Immature natural killer cell (primary cell): Measurements from ENCODE around the gene MYPOP. TPM values are rescaled to one million over a fixed set of nuclear protein-coding genes. Genes with fewer than 3 reads are reported as not detected.
A peak's percentile ranks its signal among the peaks of the same experiment; 100 is the strongest.

Experiments used
- DNase-seq, 3 donors: peaks; one replicate each; pipeline ENCODE4 v3.0.0; 2022; ENCODE audit warnings: mixed read lengths in 1 of 3
- H3K27ac Mint-ChIP-seq, 6 donors: one replicate each; pipeline ENCODE4 v1.8.0; 2020; ENCODE audit warnings: mixed read lengths in 6 of 6, mild to moderate bottlenecking in 5 of 6, inconsistent platforms in 4 of 6, moderate library complexity in 3 of 6
- H3K27me3 Mint-ChIP-seq, 3 donors: one replicate each; pipeline ENCODE4 v1.8.0; 2020 to 2021; ENCODE audit warnings: low read depth in 3 of 3, mild to moderate bottlenecking in 3 of 3, mixed read lengths in 3 of 3, moderate library complexity in 3 of 3, inconsistent platforms in 1 of 3
- H3K36me3 Mint-ChIP-seq, 3 donors: one replicate each; pipeline ENCODE4 v1.8.0; 2020; ENCODE audit warnings: mixed read lengths in 3 of 3, inconsistent platforms in 2 of 3, mild to moderate bottlenecking in 2 of 3
- H3K4me1 Mint-ChIP-seq, 2 donors: one replicate each; pipeline ENCODE4 v1.8.0; 2020; ENCODE audit warnings: inconsistent platforms in 2 of 2, mild to moderate bottlenecking in 2 of 2, mixed read lengths in 2 of 2, moderate library complexity in 1 of 2
- H3K4me3 Mint-ChIP-seq, 5 donors: one replicate each; pipeline ENCODE4 v1.8.0; 2020; ENCODE audit warnings: mild to moderate bottlenecking in 5 of 5, mixed read lengths in 5 of 5, inconsistent platforms in 3 of 5, moderate library complexity in 3 of 5
- H3K9me3 Mint-ChIP-seq, 6 donors: one replicate each; pipeline ENCODE4 v1.8.0; 2020; ENCODE audit warnings: mild to moderate bottlenecking in 6 of 6, mixed read lengths in 6 of 6, inconsistent platforms in 4 of 6, moderate library complexity in 3 of 6
- polyA plus RNA-seq, 3 donors: library from polyadenylated mRNA; unstranded; fragments of 300-500 nt; fragmentation: Illumina TruSeq; gene quantifications; one replicate each; pipeline ENCODE4 v1.2.3, GENCODE V29; 2021

The MYPOP gene
- polyA plus RNA-seq, 3 donors from 2014 or later, result 0.12 to 0.45 (median 0.13) TPM

DNA sequence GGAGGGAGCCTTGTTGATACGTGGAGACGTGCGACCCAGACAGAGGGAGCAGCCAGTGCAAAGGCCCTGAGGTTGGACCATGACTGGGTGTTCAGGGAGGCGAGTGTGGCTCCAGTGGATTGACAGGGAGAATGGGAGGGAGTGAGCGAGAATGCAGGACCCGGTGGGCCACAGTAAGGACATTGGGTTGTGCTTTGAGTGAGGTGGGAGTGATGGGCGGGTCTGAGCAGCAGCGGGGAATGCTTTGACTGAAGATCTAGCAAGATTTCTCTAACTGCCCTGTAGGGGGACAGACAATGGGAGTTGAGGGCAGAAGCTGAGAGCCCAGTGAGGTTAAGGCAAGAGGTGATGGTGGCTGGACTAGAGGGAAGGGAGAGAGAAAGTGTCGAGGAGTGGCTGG lies 19.9 kb upstream of the MYPOP start:
- Mint-ChIP-seq H3K4me1 (peaks cover 2 to 4% of the 10 kb centered on the region in 2 donors), H3K27ac (no peak overlapping the region), H3K36me3 (no peaks in the 10 kb centered on the region), H3K27me3 (peaks cover 10 to 15% (median 13%) of the 10 kb centered on the region in 3 donors), H3K9me3 (no peaks in the 10 kb centered on the region), H3K4me3 (no peak overlapping the region)
- peak in 2 of 3 donors; percentile 29 to 37 for DNase-seq

DNA sequence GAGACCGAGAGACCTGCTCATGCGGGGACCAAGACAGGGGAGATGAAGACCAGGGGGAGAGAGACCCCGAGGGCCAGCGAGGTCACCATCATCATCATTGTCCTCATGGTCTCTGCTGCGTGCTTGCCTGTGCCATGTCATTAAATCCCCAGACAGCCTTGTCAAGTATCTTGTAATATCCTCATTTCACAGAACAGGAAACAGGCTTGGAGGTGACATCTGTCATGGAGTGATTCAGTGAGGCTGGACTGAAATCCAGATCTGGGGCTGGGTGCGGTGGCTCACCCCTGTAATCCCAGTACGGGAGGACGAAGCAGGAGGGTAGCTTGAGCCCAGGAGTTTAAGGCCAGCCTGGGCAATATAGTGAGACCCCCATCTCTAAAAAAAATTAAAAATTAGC lies 18.0 kb upstream of the MYPOP start:
- Mint-ChIP-seq H3K4me1 (no peaks in the 10 kb centered on the region), H3K27ac (no peak overlapping the region), H3K4me3 (no peak overlapping the region), H3K9me3 (no peaks in the 10 kb centered on the region), H3K36me3 (no peaks in the 10 kb centered on the region), H3K27me3 (peaks cover 12 to 18% (median 13%) of the 10 kb centered on the region in 3 donors)
- no peak for DNase-seq

DNA sequence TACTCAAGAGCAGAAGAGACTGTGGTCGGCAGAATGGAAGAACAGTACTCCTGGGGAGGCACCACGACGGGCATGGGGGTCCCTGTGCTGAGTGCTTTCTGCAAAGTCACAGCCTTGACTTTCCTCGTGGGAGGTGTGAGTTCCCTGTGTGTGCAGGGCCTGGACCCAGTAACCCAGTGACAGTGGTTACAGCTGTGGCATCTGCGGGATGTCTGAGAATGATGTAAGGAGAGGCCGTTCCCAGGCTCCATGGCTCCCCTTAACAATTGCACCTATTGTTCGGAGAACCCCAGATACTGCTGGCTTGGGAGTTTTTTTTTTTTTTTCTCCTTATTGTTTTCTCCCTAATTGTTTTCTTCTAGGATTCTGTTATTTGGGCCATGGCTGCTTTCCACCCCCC lies 17.3 kb upstream of the MYPOP start:
- Mint-ChIP-seq H3K4me1 (no peaks in the 10 kb centered on the region), H3K27ac (no peak overlapping the region), H3K36me3 (no peaks in the 10 kb centered on the region), H3K27me3 (peaks cover 12 to 18% (median 15%) of the 10 kb centered on the region in 3 donors), H3K4me3 (no peak overlapping the region), H3K9me3 (no peaks in the 10 kb centered on the region)
- DNase-seq, result no peak

DNA sequence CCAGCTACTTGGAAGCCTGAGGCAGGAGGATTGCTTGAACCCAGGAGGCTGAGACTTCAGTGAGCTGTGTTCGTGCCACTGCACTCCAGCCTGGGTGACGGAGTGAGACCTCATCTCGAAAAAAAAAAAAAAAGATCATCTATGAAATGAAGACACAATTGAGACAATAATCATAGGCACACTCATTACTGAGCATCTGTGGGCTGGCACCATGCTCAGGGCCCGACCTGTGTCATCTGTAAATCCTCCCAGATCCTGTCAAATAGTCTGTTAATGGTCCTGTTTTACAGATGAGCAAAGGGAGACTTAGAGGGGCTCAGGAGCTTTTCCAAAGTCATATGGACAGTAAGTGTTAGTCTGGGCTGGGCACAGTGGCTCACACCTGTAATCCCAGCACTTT lies 16.3 kb upstream of the MYPOP start:
- Mint-ChIP-seq H3K9me3 (no peaks in the 10 kb centered on the region), H3K4me1 (no peaks in the 10 kb centered on the region), H3K4me3 (no peak overlapping the region), H3K27me3 (peaks cover 10 to 19% (median 15%) of the 10 kb centered on the region in 3 donors), H3K27ac (no peak overlapping the region), H3K36me3 (no peaks in the 10 kb centered on the region)
- no peak for DNase-seq

DNA sequence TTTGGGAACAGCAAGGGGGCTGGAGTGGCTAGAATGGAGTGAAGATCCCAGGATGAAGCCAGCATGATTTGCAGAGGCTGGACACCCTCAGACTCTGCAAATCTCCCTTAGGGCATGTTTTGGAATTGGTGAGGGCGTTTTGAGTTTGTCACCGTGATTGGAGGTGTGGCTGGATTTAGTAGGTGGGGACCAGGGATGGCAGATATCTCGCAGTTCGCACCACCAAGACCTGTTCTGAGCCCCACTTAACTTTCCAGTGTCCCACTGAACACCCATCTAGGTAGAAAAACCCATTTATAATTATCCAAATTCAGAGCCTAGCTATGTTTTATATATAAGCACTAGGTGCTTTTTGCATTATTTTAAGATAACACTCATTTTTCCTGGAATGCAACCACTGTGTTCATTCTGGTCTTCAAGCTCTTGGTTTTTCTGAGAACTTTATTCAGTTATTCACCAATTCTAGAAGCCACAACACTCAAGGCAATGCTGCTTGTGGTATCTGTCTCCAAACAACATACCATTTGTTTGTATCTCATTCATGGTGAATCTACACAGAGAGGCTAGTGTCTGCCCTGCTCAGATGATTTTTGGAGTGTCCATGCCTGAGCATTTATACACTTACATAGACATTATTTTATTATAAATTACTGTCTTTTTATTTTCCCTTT lies 15.1 kb upstream of the MYPOP start:
- Mint-ChIP-seq H3K4me1 (no peaks in the 10 kb centered on the region), H3K4me3 (no peak overlapping the region), H3K27me3 (peaks cover 10 to 22% (median 21%) of the 10 kb centered on the region in 3 donors), H3K36me3 (no peaks in the 10 kb centered on the region), H3K27ac (no peak overlapping the region), H3K9me3 (no peaks in the 10 kb centered on the region)
- no peak for DNase-seq

DNA sequence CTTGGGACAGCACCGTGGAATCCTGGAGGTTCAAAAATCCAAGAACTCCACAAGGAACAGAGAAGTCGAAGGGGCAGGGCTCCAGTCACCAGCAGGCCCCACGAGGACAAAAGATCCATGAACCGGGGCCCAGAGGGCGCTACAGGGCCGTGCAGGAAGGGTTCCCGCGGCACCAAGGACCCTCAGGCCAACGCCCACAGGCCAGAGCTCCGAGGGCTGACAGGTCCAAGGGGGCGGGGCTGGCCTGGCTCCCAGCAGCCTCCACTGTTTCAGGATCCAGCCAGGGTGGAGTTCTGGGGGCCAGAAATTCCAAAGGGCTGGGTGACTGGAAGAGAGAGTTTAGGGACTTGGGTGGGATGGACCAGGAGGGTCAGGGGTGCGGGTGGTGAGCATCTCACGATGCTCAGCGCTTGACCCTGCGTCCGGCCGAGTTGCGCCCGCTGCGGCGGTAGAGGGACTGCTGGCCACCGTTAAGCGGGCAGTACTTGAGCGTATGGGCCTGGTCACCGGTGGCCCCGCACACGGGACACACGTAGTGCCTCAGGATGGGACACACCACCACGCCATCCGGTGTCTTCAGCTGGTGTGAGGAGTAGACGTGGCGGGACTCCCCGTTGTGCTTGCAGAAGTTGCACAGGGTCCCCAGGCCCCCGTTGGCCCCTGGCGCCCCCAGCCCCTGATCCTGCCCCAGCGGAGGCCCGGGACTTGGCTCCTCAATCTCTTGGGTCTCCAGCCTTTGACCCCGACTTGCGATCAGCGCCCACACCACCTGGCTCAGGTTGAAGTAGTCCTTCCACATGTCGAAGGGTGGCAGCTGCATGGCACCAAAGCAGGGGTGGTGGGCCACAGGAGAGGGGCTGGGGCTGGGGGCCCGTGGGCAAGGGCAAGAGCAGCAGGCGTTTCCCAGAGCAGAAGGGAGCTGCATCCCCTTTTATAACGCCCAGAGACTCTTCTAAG lies 11.7 kb upstream of the MYPOP start, which contains the start of gene NANOS2:
Gene NANOS2, minus strand, starts transcription at position 905 of the 957 bp plus-strand sequence. Its CDS starts 85 bp downstream, at position 820.
- Mint-ChIP-seq H3K9me3 (no peaks in the 10 kb centered on the region), H3K4me1 (no peaks in the 10 kb centered on the region), H3K27ac (no peak within 1 kb of the TSS), H3K27me3 (peaks cover 8 to 19% (median 14%) of the 10 kb centered on the region in 3 donors), H3K4me3 (no peak within 1 kb of the TSS), H3K36me3 (no peaks in the 10 kb centered on the region)
- DNase-seq, result no peak

DNA sequence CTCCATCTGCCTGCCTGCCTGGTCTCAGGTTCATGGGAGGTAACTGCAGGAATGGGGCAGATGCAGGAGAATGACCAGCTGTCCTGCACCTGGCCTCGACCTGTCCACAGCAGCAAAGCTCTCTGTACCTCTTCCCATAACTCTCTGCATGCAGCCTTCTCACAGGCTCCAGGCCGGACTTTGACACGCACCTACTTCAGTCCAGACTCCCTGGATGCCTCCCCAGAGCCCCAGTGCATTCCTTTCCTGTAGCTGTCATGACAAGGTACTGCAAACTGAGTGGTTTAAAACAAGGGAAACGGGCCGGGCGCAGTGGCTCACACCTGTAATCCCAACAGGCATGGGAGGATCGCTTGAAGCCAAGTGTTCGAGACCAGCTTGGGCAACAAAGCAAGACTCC lies 8.9 kb upstream of the MYPOP start:
- Mint-ChIP-seq H3K36me3 (no peaks in the 10 kb centered on the region), H3K27ac (no peak overlapping the region), H3K9me3 (no peaks in the 10 kb centered on the region), H3K27me3 (peaks cover 2 to 14% (median 10%) of the 10 kb centered on the region in 3 donors), H3K4me1 (no peaks in the 10 kb centered on the region), H3K4me3 (no peak overlapping the region)
- DNase-seq, result no peak

DNA sequence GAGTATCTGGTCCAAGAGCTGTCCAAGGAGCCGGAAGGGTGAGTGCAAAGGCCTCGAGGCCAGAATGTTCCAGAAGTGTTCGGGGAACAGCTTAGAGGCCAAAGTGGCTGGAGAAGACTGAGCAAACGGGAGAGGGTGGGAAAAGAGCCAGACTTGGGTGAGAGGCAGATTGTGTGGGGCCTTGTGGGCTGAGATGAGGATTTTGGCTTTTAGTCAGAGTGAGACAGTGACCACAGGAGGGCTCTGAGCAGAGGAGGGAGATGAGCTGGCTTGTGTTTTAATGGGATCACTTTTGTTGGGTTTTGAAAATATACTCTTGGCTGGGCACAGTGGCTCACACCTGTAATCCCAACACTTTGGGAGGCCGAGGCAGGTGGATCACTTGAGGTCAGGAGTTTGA lies 6.5 kb upstream of the MYPOP start:
- no peak overlapping the region for H3K27ac Mint-ChIP-seq
- no peaks in the 10 kb centered on the region for H3K36me3 Mint-ChIP-seq
- DNase-seq, result no peak
- no peak overlapping the region for H3K4me3 Mint-ChIP-seq
- H3K4me1 Mint-ChIP-seq, result peaks cover 0 to 2% of the 10 kb centered on the region in 2 donors
- peaks cover 4 to 16% (median 11%) of the 10 kb centered on the region in 3 donors for H3K27me3 Mint-ChIP-seq
- no peaks in the 10 kb centered on the region for H3K9me3 Mint-ChIP-seq

DNA sequence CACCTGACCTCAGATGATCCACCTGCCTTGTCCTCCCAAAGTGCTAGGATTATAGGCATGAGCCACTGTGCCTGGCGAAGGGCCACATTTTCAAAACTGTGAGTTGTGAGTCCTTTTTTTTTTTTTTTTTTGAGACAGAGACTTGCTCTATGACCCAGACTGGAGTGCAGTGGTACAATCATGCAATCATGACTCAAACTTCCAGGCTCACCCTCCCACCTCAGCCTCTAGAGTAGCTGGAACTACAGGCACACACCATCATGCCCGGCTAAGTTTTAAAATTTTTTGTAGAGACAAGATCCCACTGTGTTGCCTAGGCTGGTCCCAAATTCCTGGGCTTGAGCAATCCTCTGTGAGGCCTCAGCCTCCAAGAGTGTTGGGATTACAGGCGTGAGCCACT lies 3.8 kb upstream of the MYPOP start:
- H3K9me3 Mint-ChIP-seq, result no peaks in the 10 kb centered on the region
- H3K4me3 Mint-ChIP-seq, result no peak overlapping the region
- H3K36me3 Mint-ChIP-seq, result no peaks in the 10 kb centered on the region
- peak overlapping the region in 1 of 6 donors; percentile 61 for H3K27ac Mint-ChIP-seq
- H3K27me3 Mint-ChIP-seq, result peaks cover 13 to 15% (median 14%) of the 10 kb centered on the region in 3 donors
- no peak for DNase-seq
- peaks cover 6 to 13% of the 10 kb centered on the region in 2 donors for H3K4me1 Mint-ChIP-seq

DNA sequence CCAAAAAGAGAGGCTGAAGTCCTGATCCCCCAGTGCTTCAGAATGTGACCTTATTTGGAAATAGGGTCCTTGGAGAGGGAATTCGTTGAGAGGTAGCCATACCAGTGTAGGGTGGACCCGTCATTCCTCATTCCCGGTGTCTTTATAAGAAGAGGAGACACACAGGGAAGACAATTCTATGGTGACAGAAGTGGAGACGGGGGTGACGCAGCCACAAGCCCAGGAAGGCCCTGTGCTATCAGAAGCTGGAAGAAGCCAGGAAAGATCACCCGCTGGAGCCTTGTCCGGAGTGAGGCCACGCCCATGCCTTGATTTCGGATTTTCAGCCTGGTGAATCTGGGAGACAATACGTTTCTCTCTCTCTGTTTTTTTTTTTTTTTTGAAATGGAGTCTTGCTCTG lies 2.6 kb upstream of the MYPOP start:
- DNase-seq, result no peak
- Mint-ChIP-seq H3K4me1 (peaks cover 17 to 19% of the 10 kb centered on the region in 2 donors), H3K36me3 (peaks cover 0 to 7% (median 3%) of the 10 kb centered on the region in 3 donors), H3K27me3 (peaks cover 12 to 17% (median 14%) of the 10 kb centered on the region in 3 donors), H3K4me3 (peak overlapping the region in 1 of 5 donors; percentile 32), H3K9me3 (no peaks in the 10 kb centered on the region), H3K27ac (no peak overlapping the region)

DNA sequence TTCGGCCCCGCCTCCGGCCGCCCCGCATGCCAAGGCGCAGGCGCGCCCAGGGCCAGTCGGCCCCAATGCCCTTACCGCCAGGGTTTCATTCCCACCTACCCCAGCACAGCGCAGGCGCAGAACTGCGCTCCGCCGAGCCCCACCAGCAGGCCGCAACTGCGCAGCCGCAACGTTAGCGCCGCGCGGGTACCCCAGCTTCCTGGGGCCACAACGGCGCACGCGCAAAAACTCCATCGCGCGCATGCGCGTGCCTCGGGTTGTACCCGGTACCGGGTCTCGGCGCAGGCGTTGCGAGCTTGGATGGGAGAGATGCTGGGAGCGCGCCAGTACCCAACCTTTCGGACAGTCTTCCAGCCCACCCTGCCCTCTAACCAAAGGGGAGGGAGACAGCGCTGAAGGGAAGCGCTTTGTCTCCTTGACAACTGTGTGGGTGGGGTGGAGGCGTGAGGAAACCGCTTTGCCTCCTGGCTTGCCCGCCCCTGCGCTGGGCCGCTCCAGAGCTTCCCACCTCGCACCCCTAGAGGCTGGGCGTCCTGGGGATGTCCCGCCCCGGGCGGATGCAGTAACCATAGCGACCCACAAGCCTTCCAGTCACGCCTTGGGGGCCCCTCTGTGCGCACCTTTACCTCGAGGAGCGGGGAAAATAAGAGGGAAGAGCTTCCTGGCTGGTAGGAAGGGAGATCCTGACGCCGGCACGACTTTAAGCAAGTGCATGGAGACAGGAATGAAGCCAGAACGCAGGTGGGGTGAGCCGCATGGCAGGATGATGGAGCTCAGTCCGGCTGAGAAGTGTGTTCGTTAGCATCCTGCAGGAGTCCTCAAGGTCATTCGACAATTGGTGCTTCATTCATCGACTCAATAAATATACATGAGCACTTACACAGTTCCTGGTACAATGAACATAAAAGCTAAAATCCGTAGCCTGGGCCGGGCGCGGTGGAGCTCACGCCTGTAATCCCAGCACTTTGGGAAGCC lies 525 bp upstream of the MYPOP start:
- Mint-ChIP-seq H3K27me3 (peaks cover 11 to 17% (median 12%) of the 10 kb centered on the region in 3 donors), H3K4me1 (peaks cover 19 to 21% of the 10 kb centered on the region in 2 donors), H3K27ac (peak overlapping the region; percentile 80 to 89 (median 86)), H3K36me3 (peaks cover 0 to 14% (median 9%) of the 10 kb centered on the region in 3 donors), H3K4me3 (peak overlapping the region; percentile 93 to 98 (median 96)), H3K9me3 (no peaks in the 10 kb centered on the region)
- DNase-seq, result peak; percentile 100

DNA sequence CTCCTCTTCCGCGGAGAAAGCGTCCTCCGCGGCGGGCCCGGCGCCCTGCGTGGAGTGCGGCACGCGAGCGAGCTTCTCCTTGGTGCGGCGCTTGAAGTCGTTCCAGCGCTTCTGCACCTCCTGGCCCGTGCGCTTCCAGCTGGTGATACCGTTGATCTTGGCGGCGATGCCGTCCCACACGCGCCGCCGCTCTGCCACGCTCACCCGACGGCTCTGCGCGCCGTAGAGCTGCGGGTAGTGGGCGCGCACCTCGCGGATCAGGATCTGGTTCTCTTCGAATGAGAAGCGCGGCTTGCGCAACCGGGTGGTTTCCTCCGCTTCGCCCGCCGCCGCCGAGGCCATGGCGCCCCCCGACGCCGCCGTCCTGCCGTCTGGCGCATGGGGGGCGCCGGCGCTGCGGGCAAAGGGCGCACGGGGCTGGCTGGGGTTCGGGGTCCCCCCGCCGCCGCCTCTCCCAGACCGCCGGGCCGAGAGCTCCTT lies 941 bp downstream of the MYPOP start:
- DNase-seq, result peak; percentile 37 to 43 (median 42)
- peaks cover 19 to 21% of the 10 kb centered on the region in 2 donors for H3K4me1 Mint-ChIP-seq
- H3K36me3 Mint-ChIP-seq, result peaks cover 0 to 14% (median 9%) of the 10 kb centered on the region in 3 donors
- peaks cover 11 to 14% (median 12%) of the 10 kb centered on the region in 3 donors for H3K27me3 Mint-ChIP-seq
- peak overlapping the region in 2 of 6 donors; percentile 58 to 80 for H3K27ac Mint-ChIP-seq
- peak overlapping the region in 3 of 5 donors; percentile 35 to 55 (median 44) for H3K4me3 Mint-ChIP-seq
- no peaks in the 10 kb centered on the region for H3K9me3 Mint-ChIP-seq
